Inferior parietal cortex (tissue), 1 donor: Measurements from ENCODE around the gene SLC4A8.
"Not testable (repeated sequence)": the region's sequence is repeated elsewhere in the genome, so short reads cannot be mapped to it uniquely, and the experiment has no call there.

Source experiments
- DNase-seq: peaks from one replicate; pipeline ENCODE4 v3.0.0-alpha.2; 2016; ENCODE audit errors: extremely low spot score

SLC4A8 gene

DNA sequence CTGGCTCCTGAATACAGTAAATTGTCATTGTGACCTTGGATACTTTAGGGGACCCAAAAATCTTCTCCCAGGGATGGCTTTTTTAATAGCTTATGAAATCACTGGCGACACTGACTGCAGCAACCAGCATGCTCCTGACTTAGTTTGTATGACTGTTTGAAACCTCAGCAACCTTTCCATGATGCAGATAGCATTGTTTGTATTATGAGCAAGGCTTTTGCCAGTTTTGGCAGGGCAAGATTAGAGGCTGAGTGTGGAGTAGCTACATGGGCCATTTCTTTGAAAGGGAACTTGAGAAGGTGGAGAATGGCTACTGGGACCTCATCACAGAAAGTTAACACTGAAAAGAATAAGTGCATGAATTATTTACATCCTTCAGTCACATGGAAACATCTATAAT is 50.9 kb downstream of the SLC4A8 start:
- DNase-seq, result no peak

DNA sequence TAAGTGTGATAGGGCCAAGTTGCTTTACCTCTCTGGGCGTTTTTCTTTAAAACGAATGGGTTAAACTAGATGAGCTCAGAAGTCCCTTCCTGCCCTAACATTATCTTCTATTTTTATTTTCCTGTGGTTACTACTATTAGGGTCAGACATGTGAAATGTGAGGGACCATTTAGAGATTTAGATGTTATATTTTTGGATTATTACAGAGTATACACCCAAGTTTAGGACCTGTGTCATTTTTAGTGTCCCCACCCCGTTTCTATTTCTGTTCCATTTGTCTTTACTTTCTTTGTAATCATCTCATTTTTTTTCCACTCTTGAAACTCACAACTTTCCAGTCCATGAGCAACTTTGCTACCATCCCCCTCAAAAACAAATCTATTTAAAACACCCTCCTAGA is 56.3 kb downstream of the SLC4A8 start:
- DNase-seq, result no peak

DNA sequence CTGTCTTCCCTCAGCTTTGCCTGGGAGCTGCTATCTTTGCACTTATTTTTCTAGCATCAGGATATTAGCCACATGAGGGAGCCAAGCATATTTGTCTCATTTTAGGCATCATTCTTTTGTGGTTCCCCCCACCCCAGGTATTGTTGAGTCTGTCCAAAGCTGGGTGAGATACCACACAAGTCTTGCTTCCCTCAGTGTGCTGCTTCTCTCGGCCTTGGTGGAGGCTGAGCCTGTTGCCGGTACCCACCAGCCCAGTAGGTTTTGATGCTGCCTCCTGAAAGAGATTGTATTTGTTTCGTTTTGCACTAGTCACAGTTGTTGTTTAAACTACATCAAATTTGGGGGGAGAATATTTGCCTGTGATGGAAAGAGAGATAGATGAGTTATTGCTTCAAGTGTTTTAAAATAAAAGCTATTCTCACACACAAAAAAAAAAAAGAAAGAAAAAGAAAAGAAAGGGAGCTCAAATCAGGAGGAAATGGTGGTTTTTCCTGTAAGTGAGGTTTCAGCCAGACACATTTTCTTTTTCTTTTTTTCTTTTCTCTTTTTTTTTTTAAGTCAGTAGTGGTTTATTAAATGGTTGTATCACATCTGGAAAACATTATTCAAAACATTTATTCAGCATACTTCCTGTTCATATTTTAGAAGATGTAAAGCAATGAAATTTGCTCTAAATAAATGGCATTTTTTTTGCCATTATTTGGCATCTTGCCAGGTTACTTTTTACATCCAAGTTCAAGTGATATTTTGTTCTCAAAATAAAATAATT is 58.5 kb downstream of the SLC4A8 start:
- DNase-seq, result no peak

DNA sequence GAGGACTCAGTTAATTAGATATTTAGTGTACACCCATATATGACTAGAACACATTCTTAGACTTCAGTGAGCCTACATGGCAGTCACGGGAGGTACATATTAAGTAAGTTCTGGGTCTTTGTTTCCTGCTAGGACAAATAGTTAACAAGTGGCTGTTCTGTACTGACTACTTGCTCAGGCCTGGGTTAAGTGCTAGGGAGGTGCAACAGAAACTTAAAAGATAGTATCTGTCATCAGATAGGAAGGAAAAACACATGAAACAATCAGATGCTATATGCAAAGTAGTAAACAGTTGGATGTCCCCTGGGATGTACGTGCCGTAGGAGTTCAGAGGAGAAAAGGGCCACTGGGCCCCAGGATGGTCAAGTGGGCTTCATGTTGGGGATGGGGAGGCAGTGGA is 59.5 kb downstream of the SLC4A8 start:
- DNase-seq, result no peak

DNA sequence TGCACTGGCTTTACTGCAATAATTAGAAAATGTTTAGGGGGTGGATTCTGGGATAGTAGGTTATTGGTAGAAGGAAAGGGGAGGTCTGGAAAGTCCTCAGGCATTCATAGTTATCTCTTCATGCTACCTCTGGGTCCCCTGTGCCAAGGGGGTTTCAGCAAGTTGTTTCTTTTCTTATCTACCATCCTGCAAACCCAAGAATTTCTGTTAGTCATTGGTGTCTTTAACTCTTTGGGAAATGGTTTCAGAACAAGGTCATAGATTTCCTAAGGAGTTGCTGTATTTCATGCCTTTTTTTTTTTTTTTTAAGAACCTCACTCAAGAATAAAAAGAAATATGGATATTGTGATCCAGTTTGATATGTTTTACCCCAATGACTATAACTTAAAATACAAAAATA is 63.6 kb downstream of the SLC4A8 start:
- no peak for DNase-seq

DNA sequence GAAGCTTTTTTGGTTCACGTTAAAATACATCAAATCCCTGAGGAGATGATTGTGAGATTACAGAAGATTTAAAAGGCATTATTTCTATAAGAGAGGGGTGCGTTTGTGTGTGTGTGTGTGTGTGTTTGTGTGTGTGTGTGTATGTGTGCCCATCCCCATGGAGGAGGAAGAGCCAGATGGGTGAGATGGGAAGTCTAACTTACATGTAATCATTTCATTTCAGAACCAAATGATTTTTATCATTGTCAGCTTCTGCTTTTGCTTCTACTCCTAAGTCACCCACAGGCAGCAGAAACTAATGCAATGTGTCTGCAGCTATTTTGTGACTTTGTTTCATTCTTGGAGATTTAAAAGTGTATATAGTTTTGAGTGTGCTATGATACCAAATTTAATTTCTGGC is 68.7 kb downstream of the SLC4A8 start:
- no peak for DNase-seq

DNA sequence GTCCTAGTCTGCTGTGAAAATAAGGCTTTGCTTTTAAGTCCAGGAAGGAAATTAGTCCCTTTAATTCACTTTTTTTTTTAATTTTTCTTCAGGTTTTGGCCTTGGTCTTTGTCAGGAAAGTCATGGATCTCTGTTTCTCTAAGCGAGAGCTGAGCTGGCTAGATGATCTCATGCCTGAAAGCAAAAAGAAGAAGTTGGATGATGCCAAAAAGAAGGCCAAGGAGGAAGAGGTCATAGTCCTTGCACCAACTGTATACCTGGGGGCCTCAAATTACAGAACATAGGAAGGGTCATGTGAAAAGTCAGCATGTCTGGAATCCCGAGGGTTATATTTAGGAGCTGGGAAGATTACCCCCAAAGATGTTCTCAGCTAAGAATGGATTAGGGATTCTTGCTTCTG is 72.3 kb downstream of the SLC4A8 start:
- no peak for DNase-seq

DNA sequence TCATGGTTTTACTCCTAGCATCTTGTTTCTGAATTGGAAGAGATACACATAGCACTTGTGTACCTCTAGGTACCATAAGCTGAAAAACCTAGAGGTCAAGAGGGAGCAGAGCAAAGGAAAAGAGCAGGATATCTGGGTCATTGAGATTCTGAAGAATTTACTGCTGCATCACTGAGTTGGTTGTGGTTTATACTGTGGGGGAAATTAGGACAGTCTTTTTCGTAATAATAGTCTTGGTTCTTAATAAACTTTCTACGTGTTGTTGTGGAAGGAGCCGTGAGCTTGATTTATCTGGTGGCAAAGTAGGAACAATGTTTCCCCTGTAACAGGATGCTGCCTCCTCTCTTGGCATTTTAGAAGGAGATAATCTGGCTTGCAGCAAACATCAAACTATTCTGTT is 80.2 kb downstream of the SLC4A8 start:
- no peak for DNase-seq

DNA sequence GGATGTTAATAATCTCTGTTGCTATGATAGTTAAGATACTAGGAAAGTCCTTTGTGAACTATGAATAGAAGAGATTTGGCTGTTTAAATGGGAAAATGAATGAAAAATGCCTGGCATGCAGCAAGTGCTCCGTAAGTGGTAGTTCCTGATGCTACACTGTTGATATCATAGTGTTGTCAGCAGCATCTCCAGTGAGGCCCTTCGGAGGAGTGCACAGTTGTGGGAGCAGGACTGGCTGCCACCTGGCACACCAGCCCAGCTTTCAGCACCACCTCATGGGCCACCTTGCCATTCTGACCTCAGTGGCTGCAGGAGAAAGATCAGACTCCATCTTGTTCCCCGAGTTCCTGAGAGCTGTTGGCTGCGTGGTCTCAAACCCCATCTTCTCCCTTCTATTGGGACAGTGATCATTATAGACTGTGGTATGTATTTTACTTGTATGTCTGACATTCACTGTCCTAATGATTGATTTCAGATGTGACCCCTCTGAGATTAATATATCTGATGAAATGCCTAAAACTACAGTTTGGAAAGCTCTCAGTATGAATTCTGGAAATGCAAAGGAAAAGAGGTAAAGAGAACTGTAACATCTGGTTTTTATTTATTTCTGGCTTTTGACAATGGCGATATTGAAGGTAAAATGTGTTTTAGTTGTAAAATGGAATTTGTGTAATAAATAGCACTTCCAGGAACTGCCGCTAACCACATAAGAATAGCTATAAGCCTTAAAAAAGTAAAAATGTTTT is 80.9 kb downstream of the SLC4A8 start:
- no peak for DNase-seq

DNA sequence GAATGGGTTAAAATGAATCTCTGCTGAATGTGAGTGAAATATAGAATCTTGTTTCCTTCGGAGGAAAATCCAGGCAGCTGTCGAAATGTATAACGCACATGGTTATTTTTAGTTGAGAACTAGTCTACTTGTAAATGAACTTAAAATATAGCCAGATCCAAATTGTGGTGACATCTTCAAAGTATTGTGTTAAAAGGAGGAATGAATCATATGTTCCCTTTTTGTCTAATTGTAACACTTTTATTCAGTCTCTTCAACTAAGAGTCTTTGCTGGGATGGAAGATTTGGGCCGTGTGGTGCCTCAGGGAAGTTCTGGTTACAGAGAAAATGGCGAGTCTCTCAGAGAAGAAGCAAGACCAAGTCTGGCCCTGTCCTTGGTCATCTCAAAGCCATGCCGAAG is 82.5 kb downstream of the SLC4A8 start:
- peak; percentile 63 for DNase-seq

DNA sequence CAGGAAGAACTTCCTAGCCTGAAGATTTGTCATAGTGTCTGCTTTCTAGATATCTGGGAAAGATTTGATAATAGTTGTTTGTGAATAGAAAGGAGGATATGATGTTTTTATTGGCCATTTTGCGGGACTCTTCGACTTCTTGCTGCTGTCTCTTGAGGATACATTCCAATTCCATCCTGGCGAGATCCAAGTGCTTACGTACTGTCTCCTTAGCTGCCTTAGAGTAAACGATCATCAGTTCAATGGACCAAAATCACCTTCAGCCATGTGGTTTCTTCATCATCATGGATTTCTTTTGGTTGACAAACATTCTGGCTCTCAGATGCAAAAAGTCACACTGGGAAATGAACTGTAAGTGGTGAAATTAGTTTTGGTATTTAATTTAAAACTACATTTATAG is 83.7 kb downstream of the SLC4A8 start:
- DNase-seq, result no peak

DNA sequence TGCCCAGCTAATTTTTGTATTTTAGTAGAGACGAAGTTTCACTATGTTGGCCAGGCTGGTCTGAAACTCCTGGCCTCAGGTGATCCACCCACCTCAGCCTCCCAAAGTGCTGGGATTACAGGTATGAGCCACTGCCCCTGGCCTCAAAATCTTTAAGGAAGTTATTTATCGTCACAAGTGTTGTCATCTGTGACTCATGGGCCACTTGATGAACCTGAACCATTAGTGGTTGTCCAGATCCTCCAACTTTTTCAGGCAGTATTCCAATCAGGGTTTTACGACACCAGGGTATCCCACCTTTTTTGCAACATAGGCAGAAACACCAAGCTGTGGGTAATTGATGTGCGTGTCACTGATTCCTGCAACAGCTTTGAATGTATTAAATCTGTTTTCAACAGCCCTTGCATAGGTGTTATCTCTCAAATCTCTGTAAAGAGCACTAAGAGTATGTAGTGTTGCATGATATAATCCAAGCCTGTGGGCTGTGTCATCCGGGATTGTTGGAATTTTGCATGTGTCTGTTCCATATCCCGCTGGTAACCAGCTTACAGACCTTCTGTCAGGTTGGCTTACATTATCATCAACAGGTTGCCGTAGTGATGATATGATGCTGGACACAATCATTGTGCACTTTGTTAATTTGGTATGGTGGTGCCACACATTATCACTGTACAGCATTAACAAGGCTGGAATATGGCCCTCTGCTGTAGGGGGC is 87.1 kb downstream of the SLC4A8 start:
- DNase-seq, result no peak

DNA sequence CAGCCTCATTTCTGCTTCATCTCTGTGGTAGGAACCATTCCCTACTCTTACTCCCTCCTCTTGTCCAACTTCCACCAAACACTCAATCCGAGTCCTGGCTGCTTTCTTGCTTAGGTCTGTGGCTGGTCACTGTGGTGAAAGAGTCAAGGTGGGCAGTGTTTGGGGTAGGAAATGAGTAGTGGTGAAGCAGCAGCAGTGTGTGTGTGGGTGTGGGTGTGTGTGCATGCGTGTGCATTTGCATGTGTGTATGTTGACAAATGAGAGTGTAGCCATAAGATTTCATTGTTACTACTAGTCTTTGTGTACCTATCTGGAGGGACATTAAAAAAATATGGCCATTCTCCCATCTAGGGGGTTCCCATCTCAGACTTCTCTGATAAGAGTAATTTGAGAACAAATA is 87.8 kb downstream of the SLC4A8 start:
- DNase-seq, result no peak

DNA sequence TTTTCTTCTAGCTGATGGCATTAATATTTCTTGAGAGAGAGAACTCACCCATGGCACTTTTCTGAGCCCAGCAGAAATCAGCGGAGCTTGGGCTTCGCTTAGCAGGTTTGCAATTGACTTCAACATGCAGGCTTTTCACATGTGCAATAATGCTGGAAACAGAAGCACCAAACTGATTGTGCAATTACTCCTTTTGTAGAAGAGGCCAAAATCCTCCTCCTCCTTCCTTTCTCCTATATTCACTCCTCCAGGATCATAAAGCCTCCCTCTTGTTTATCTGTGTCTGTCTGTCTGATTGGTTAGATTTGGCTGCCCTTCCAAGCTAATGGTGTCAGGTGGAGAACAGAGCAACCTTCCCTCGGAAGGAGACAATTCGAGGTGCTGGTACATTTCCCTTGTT is 90.4 kb downstream of the SLC4A8 start:
- not testable (repeated sequence) for DNase-seq

DNA sequence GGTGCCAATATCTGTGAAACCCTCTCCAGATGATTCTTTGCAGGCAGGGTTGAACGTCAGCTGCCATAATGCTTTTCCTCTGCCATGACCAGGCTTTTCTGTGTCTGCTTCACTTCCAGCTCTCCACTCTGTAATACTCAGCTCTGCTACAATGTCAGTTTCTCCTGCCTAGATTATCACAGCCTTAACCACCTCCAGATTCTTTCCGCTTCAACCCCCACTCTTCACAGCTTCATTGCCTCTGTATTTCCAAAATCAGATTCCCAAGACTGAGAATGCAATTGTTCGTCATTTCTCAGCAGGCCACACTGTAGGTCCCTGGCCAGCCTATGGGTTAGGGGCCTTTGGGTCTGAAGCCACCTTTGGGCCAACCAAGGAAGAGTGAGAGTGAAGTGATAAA is 92.7 kb downstream of the SLC4A8 start:
- no peak for DNase-seq

DNA sequence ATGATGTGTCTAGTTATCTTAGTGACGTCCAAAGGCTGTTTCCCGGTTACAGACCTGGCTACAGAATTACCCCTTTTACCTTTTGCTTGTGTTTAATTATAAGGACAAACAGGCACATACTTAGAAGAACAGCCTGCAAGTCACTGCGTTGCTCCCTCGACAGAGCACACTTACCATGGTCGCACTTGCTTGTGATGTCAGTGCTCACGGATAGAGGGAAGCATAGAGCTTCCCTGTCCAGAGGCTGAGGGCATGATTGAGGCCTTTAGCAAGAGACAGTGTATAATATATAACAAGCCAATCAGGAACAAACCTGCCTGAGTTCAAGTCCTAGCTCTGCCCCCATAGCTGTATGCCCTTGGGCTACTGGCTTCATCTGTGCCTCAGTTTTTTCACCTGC is 93.2 kb downstream of the SLC4A8 start:
- DNase-seq, result no peak

DNA sequence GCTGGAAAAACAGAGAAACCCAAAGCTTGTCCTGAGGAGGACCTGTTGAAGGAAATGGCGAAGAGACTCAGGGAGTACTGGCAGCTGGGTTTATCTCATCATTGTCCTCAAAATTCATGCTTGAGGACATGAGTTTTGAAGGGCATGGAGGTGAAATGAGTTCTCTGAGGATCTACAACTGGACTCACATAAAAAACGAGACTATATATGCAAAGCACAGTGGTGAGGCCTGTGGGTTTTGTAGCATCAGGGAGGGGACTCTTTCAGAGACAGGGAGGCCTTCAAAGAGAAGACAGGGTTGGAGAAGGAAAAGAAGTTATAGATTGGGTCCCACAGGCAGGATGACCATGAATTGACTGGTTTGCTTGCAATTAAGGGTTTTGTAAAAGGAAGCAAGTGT is 95.1 kb downstream of the SLC4A8 start:
- DNase-seq, result no peak

DNA sequence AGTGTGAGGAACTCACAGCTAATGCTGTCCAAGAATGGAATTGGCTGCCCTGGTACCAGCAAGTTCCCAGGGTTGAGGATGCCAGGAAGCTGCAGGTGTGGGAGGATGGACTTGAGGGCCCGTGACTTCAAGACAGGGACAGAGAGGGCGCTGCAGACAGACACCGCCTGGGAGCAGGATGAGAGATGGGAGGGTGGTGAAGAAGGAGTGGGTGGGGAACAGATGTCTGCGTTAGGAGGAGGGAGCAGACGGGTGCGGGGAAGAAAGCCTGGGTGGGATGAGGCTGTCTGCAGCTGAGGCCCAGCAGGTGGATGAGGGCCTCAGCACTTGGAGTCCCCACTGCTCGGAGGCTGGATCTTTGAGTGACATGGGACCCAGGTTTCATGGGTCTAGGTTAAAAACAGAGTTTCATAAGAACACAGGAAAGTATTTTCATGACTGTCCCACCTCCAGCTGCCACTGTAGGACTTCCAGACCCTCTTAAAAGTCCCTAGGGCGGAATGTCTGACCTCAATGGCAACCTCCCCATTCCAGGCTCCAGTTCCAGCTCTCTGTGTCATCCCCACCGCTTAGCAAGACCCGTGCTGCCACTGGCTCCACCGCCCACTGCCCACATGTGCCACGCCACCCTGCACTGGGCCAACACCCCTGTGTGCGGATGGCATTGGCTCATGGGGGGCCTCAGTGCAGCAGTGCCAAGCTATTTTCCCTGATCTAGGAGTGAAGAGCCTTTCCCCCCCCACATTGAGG is 96.1 kb downstream of the SLC4A8 start:
- DNase-seq, result no peak

DNA sequence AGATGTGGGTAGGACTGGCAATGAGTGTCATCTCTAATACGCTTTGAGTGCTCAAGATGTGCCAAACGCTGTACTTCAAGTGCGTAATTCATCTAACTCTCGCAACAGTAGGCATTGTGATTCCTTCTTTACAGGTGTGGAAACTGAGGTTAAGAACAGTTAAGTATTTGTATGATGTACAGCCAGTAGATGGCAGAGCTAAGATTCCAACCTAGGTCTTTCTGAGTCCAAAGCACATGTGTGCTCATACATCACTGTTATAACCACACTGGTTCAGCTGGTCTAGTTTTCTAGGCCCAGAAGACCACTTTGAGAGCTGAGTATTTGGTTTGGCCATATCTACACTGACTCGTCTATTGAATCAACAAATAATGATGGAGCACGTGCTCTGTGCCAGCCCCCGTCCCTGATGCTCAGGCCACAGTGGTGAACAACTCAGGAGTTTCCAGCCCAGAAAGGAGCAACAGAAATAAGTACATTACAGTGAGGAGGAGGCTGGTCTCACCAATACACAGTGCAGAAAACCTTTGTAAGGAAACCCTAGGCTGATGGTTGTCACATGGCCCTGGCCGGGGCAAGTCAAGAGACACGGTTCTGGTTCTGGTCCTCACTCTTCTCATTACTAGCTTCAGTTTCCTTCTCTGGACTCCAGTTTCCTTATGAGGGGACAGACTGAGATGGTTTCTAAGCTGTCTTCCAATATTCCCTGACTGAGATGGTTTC is 97.1 kb downstream of the SLC4A8 start:
- no peak for DNase-seq

DNA sequence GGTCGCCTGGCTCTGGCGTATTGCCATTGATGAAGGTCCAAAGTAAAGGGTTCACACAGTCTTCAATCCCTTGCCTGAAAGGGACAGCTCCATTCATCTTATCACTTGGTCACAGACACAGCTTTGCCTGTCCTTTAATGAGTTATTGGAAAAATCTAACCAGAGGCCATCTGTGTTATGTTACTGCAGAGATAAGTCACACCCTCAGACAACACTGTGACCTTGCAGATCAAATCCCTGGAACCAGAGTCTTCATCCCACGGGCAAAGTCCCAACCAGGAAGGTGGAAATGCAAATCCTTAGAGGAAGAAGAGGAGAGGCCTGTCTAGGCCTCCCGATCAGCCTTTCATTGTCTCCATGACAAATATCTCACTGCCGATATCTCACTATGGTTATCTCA is 98.1 kb downstream of the SLC4A8 start:
- DNase-seq, result no peak

DNA sequence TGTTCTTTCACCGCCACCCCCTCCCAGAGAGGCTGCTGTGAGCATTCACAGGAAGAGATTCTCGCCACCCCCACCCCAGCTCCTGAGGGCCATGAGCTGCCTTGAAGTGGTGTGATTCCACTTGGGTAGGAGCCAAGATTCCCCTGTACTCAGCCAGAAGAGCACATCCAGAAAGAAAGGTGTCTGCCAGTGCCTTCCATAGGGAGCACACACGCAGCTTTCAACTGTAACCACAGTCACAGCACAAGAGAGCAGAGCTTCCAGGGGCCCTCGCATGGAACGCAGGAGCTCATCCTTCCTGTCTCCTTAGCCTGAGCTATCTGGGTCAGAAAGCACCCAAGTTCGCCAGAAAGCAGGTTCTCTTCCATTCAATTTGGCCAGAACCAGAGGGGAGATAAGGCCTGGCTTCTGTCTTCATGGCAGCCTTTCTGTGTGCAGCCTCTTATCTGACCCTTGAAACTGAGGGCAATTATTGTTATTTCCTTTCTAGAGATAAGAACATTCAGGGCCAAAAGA is 99.8 kb downstream of the SLC4A8 start:
- no peak for DNase-seq
